Adrenal gland (tissue), 5 donors: ENCODE data around the gene OSR1.

Experiments
- POLR2A ChIP-seq, 2 donors: fragments of 450-650 bp; IDR thresholded peaks; one replicate each; pipeline ENCODE4 v1.6.1; 2017; ENCODE audit warnings: antibody characterized with exemption in 2 of 2, mild to moderate bottlenecking in 2 of 2, moderate library complexity in 1 of 2
- TF ChIP-seq, protein P1 (sequence below), 6 experiments: fragments of 450-650 bp in 4 of 6; fragments of 200-600 bp in 2 of 6; sonication (generic) in 1 of 6; IDR thresholded peaks; 1 replicate in 5 of 6; 2 replicates in 1 of 6; pipeline versions ENCODE4 v1.5.1 to v1.8.0; 2016 to 2021; ENCODE audit warnings: antibody characterized with exemption in 6 of 6, mild to moderate bottlenecking in 2 of 6, moderate library complexity in 1 of 6
- donor health status: DM: no; HTN: no; CAD: no.

DNA sequence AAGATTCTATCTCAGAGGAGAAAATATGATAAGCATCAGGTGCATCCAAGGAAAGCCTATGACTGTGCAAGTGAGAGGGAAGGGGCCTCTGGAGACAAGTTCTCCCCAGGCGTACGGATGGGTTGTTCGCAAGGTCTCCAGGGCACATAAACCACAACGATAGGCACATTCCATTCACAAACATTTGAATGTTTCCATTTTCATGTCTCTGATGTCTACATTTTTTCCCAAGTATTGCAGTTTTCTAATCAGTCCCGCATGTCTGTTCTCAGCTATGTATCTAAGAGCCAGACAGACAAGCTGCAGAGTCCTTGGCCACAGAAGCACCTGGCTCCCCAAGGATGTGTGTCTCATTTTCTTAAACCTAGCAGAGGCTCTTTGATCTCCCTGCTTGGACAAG, 28.0 kb downstream of the OSR1 start:
- TF ChIP-seq, protein P1, sequence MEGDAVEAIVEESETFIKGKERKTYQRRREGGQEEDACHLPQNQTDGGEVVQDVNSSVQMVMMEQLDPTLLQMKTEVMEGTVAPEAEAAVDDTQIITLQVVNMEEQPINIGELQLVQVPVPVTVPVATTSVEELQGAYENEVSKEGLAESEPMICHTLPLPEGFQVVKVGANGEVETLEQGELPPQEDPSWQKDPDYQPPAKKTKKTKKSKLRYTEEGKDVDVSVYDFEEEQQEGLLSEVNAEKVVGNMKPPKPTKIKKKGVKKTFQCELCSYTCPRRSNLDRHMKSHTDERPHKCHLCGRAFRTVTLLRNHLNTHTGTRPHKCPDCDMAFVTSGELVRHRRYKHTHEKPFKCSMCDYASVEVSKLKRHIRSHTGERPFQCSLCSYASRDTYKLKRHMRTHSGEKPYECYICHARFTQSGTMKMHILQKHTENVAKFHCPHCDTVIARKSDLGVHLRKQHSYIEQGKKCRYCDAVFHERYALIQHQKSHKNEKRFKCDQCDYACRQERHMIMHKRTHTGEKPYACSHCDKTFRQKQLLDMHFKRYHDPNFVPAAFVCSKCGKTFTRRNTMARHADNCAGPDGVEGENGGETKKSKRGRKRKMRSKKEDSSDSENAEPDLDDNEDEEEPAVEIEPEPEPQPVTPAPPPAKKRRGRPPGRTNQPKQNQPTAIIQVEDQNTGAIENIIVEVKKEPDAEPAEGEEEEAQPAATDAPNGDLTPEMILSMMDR (IDR thresholded peaks at IDR 0.05): no peak
- TF ChIP-seq POLR2A (IDR thresholded peaks at IDR 0.05): no peak
